Measurements from ENCODE around the gene IQGAP3. TPM values are rescaled to one million over a fixed set of nuclear protein-coding genes. Genes with fewer than 3 reads are reported as not detected.

The IQGAP3 gene
- total RNA-seq, 1 experiment from 2014 or later = 48.3 TPM

- no peak for DNase-seq (ENCODE audit: unreplicated experiment)
- BruUV-seq (replicated peaks) = no TSS peak
- peak overlapping the region; percentile 20 for H3K27ac Mint-ChIP-seq (ENCODE audit: low read depth, unreplicated experiment)
- intact Hi-C loops (cut with micrococcal nuclease) = no loop called here
- peaks cover 57% of the 10 kb centered on the region for H3K36me3 Mint-ChIP-seq (ENCODE audit: insufficient read depth, unreplicated experiment)
- H3K27me3 Mint-ChIP-seq (ENCODE audit: insufficient read depth, unreplicated experiment) = no peaks in the 10 kb centered on the region
- H3K4me1 Mint-ChIP-seq (ENCODE audit: insufficient read depth, unreplicated experiment) = peaks cover 13% of the 10 kb centered on the region
- POLR2A ChIA-PET = interaction anchor here (0.7 to 6.1 kb wide), 4 partner anchors 9 to 65 kb away, joined by 3 to 134 read pairs (median 4); partner anchors contain the start of gene GPATCH4
- no peak for TF ChIP-seq CTCF (IDR thresholded peaks at IDR 0.05; ENCODE audit: unreplicated experiment)
- no peaks in the 10 kb centered on the region for H3K9me3 Mint-ChIP-seq (ENCODE audit: unreplicated experiment)
- CTCF ChIA-PET = interaction anchor here (0.5 to 2.3 kb wide), 16 partner anchors 8 to 242 kb away, joined by 3 to 10 read pairs (median 4); no protein-coding TSS in a partner anchor
- H3K4me3 Mint-ChIP-seq (ENCODE audit: unreplicated experiment) = no peak overlapping the region
Measured at GRCh38 chr1:156594190-156594589, 21.8 kb upstream of the IQGAP3 start.

- POLR2A ChIA-PET = interaction anchor here (0.6 to 6.1 kb wide), 8 partner anchors 9 to 136 kb away, joined by 3 to 134 read pairs (median 5); partner anchors contain the start of genes GPATCH4 and MEF2D
- DNase-seq (ENCODE audit: unreplicated experiment) = no peak
- TF ChIP-seq CTCF (IDR thresholded peaks at IDR 0.05; ENCODE audit: unreplicated experiment) = no peak
- Mint-ChIP-seq H3K27ac (ENCODE audit: low read depth, unreplicated experiment) (no peak overlapping the region), H3K9me3 (ENCODE audit: unreplicated experiment) (no peaks in the 10 kb centered on the region), H3K4me3 (ENCODE audit: unreplicated experiment) (no peak overlapping the region), H3K36me3 (ENCODE audit: insufficient read depth, unreplicated experiment) (peaks cover 52% of the 10 kb centered on the region), H3K4me1 (ENCODE audit: insufficient read depth, unreplicated experiment) (peaks cover 13% of the 10 kb centered on the region), H3K27me3 (ENCODE audit: insufficient read depth, unreplicated experiment) (no peaks in the 10 kb centered on the region)
- CTCF ChIA-PET = interaction anchor here (0.5 to 2.3 kb wide), 13 partner anchors 8 to 242 kb away, joined by 3 to 10 read pairs (median 4); no protein-coding TSS in a partner anchor
- BruUV-seq (replicated peaks) = no TSS peak
- intact Hi-C loops (cut with micrococcal nuclease) = no loop called here
Measured at GRCh38 chr1:156593661-156593989, 21.3 kb upstream of the IQGAP3 start.

GRCh38 chr1:156592910-156593660, 20.7 kb upstream of the IQGAP3 start:
- H3K36me3 Mint-ChIP-seq (ENCODE audit: insufficient read depth, unreplicated experiment) = peaks cover 46% of the 10 kb centered on the region
- CTCF ChIA-PET = interaction anchor here (0.5 to 2.6 kb wide), 19 partner anchors 9 to 611 kb away, joined by 3 to 20 read pairs (median 4); no protein-coding TSS in a partner anchor
- no peaks in the 10 kb centered on the region for H3K27me3 Mint-ChIP-seq (ENCODE audit: insufficient read depth, unreplicated experiment)
- H3K4me1 Mint-ChIP-seq (ENCODE audit: insufficient read depth, unreplicated experiment) = peaks cover 13% of the 10 kb centered on the region
- peak overlapping the region; percentile 65 for H3K27ac Mint-ChIP-seq (ENCODE audit: low read depth, unreplicated experiment)
- POLR2A ChIA-PET = interaction anchor here (0.6 to 6.1 kb wide), 13 partner anchors 10 to 310 kb away, joined by 3 to 134 read pairs (median 9); partner anchors contain the start of genes GPATCH4, MEF2D, SMG5 and TTC24
- no peak for TF ChIP-seq CTCF (IDR thresholded peaks at IDR 0.05; ENCODE audit: unreplicated experiment)
- H3K9me3 Mint-ChIP-seq (ENCODE audit: unreplicated experiment) = no peaks in the 10 kb centered on the region
- intact Hi-C loops (cut with micrococcal nuclease) = no loop called here
- BruUV-seq (replicated peaks) = no TSS peak
- H3K4me3 Mint-ChIP-seq (ENCODE audit: unreplicated experiment) = peak overlapping the region; percentile 77
- DNase-seq (ENCODE audit: unreplicated experiment) = no peak

GRCh38 chr1:156592158-156592909, 20.0 kb upstream of the IQGAP3 start:
- peak; percentile 27 for DNase-seq (ENCODE audit: unreplicated experiment)
- intact Hi-C loops (cut with micrococcal nuclease) = no loop called here
- Mint-ChIP-seq H3K36me3 (ENCODE audit: insufficient read depth, unreplicated experiment) (peaks cover 40% of the 10 kb centered on the region), H3K4me1 (ENCODE audit: insufficient read depth, unreplicated experiment) (peaks cover 13% of the 10 kb centered on the region), H3K27me3 (ENCODE audit: insufficient read depth, unreplicated experiment) (no peaks in the 10 kb centered on the region), H3K9me3 (ENCODE audit: unreplicated experiment) (no peaks in the 10 kb centered on the region), H3K27ac (ENCODE audit: low read depth, unreplicated experiment) (peak overlapping the region; percentile 65), H3K4me3 (ENCODE audit: unreplicated experiment) (peak overlapping the region; percentile 77)
- no peak for TF ChIP-seq CTCF (IDR thresholded peaks at IDR 0.05; ENCODE audit: unreplicated experiment)
- BruUV-seq (replicated peaks) = no TSS peak
- ChIA-PET POLR2A (interaction anchor here (0.6 to 6.1 kb wide), 26 partner anchors 11 to 310 kb away, joined by 3 to 134 read pairs (median 6); partner anchors contain the start of genes GPATCH4, ISG20L2, MEF2D and METTL25B), CTCF (interaction anchor here (0.5 to 2.6 kb wide), 20 partner anchors 7 to 610 kb away, joined by 3 to 20 read pairs (median 5); no protein-coding TSS in a partner anchor)

All from MCF 10A (cell line).